VCaP (cell line): ENCODE results near the gene HSFY2.
"Not testable (repeated sequence)": the region's sequence is repeated elsewhere in the genome, so short reads cannot be mapped to it uniquely, and the experiment has no call there.

Source experiments
- H3K27ac ChIP-seq: fragments of 450-650 bp; 2 replicates; pipeline ENCODE4 v1.5.1; 2017

HSFY2 gene

GRCh38 chrY:18773635-18774034, at the start of gene HSFY2:
TSS of gene HSFY2 (minus strand) at chrY:18773735. CDS start at chrY:18773618, 117 bp downstream.
- not testable (repeated sequence) for H3K27ac ChIP-seq

- H3K27ac ChIP-seq = not testable (repeated sequence)
Observed at GRCh38 chrY:18815751-18816150, 42.2 kb upstream of the HSFY2 start.

GRCh38 chrY:18788757-18789406, 15.3 kb upstream of the HSFY2 start:
- H3K27ac ChIP-seq = not testable (repeated sequence)

- H3K27ac ChIP-seq = not testable (repeated sequence)
Observed at GRCh38 chrY:18754077-18754476, 19.5 kb downstream of the HSFY2 start.

GRCh38 chrY:18753133-18753815, 20.3 kb downstream of the HSFY2 start:
- not testable (repeated sequence) for H3K27ac ChIP-seq

GRCh38 chrY:18723714-18724113, 49.8 kb downstream of the HSFY2 start:
- H3K27ac ChIP-seq = not testable (repeated sequence)
